Vagina (tissue), 2 donors: ENCODE results near the gene NUDT16L1.

Experiments
- POLR2A ChIP-seq, 2 donors: fragments of 450-650 bp; IDR thresholded peaks; one replicate each; pipeline ENCODE4 v1.6.1; 2017; ENCODE audit warnings: antibody characterized with exemption in 2 of 2, mild to moderate bottlenecking in 2 of 2, moderate library complexity in 2 of 2
- POLR2AphosphoS5 ChIP-seq, 2 donors: sonication (generic); formaldehyde crosslinking; IDR thresholded peaks; one replicate each; pipeline ENCODE4 v1.9.0; 2017; ENCODE audit warnings: antibody characterized with exemption in 2 of 2, mild to moderate bottlenecking in 2 of 2, low read depth in 1 of 2; ENCODE audit not compliant: insufficient read depth in 1 of 2
- TF ChIP-seq, protein P1 (sequence below), 3 experiments: fragments of 450-650 bp in 2 of 3; fragments of 200-600 bp in 1 of 3; sonication (generic) in 1 of 3; IDR thresholded peaks; one replicate each; pipeline ENCODE4 v1.5.1; 2017 to 2019; ENCODE audit warnings: antibody characterized with exemption in 3 of 3, mild to moderate bottlenecking in 2 of 3, moderate library complexity in 2 of 3

DNA sequence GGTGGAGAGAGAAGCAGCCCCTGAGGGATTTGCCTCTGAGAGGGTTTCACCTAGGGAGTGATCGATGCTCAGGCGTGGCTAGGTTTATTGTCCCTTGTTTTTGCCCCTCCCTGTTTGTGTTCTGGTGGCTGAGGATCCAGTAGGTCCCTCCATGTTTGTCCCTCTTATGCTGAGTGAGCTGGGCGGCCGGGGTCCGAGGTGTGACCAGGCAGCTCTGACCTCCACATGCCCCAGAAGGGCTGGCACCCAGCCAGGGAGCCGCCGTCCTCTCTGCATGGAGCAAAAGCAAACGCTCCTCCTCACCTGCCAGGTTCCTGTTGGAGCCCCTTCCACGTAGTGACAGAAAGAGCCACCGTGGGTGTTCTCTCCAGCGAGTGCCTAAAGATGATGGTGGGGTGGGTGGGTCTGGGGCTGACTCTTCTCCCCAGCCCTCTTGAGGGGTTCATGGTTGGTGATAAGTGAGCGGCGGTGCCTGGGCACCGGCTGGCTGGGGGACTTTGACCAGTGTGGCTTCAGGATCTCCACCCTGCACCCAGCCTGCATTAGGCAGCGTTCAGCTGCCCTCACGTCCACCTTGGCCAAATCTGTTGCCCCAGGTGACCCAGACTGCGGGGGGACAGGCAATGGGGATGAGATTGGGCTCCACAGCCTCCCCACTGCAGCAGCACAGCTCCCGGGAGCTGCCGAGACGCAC lies 14.1 kb upstream of the NUDT16L1 start:
- TF ChIP-seq, protein P1, sequence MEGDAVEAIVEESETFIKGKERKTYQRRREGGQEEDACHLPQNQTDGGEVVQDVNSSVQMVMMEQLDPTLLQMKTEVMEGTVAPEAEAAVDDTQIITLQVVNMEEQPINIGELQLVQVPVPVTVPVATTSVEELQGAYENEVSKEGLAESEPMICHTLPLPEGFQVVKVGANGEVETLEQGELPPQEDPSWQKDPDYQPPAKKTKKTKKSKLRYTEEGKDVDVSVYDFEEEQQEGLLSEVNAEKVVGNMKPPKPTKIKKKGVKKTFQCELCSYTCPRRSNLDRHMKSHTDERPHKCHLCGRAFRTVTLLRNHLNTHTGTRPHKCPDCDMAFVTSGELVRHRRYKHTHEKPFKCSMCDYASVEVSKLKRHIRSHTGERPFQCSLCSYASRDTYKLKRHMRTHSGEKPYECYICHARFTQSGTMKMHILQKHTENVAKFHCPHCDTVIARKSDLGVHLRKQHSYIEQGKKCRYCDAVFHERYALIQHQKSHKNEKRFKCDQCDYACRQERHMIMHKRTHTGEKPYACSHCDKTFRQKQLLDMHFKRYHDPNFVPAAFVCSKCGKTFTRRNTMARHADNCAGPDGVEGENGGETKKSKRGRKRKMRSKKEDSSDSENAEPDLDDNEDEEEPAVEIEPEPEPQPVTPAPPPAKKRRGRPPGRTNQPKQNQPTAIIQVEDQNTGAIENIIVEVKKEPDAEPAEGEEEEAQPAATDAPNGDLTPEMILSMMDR (IDR thresholded peaks at IDR 0.05), result no peak
- TF ChIP-seq POLR2A (IDR thresholded peaks at IDR 0.05) (no peak), POLR2AphosphoS5 (IDR thresholded peaks at IDR 0.05; ENCODE audit: insufficient read depth in 1 of 2, low read depth in 1 of 2) (no peak)
